Measurements from ENCODE around the gene WFS1.

- TF ChIP-seq, protein P1, sequence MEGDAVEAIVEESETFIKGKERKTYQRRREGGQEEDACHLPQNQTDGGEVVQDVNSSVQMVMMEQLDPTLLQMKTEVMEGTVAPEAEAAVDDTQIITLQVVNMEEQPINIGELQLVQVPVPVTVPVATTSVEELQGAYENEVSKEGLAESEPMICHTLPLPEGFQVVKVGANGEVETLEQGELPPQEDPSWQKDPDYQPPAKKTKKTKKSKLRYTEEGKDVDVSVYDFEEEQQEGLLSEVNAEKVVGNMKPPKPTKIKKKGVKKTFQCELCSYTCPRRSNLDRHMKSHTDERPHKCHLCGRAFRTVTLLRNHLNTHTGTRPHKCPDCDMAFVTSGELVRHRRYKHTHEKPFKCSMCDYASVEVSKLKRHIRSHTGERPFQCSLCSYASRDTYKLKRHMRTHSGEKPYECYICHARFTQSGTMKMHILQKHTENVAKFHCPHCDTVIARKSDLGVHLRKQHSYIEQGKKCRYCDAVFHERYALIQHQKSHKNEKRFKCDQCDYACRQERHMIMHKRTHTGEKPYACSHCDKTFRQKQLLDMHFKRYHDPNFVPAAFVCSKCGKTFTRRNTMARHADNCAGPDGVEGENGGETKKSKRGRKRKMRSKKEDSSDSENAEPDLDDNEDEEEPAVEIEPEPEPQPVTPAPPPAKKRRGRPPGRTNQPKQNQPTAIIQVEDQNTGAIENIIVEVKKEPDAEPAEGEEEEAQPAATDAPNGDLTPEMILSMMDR (IDR thresholded peaks at IDR 0.05), result no peak
- TF ChIP-seq CHD2 (IDR thresholded peaks at IDR 0.05; ENCODE audit: low read length, partially characterized antibody) (no peak), EP300 (IDR thresholded peaks at IDR 0.05; ENCODE audit: borderline replicate concordance in 1 of 2, low read depth in 1 of 2, low read length in 1 of 2) (no peak), POLR2AphosphoS5 (IDR thresholded peaks at IDR 0.05; ENCODE audit: low read depth, low read length) (no peak), TEAD4 (IDR thresholded peaks at IDR 0.05; ENCODE audit: borderline replicate concordance, insufficient read depth) (no peak), IRF3 (IDR thresholded peaks at IDR 0.05; ENCODE audit: low read depth, low read length) (no peak), GABPA (IDR thresholded peaks at IDR 0.05; ENCODE audit: low read depth) (no peak), SIN3A (IDR thresholded peaks at IDR 0.05; ENCODE audit: borderline replicate concordance, low read depth, low read length) (no peak), RAD21 (IDR thresholded peaks at IDR 0.05; ENCODE audit: low read length) (no peak)
- TF ChIP-seq, protein P2, sequence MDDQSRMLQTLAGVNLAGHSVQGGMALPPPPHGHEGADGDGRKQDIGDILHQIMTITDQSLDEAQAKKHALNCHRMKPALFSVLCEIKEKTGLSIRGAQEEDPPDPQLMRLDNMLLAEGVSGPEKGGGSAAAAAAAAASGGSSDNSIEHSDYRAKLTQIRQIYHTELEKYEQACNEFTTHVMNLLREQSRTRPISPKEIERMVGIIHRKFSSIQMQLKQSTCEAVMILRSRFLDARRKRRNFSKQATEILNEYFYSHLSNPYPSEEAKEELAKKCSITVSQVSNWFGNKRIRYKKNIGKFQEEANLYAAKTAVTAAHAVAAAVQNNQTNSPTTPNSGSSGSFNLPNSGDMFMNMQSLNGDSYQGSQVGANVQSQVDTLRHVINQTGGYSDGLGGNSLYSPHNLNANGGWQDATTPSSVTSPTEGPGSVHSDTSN (IDR thresholded peaks at IDR 0.05), result no peak
- TF ChIP-seq, protein P3, sequence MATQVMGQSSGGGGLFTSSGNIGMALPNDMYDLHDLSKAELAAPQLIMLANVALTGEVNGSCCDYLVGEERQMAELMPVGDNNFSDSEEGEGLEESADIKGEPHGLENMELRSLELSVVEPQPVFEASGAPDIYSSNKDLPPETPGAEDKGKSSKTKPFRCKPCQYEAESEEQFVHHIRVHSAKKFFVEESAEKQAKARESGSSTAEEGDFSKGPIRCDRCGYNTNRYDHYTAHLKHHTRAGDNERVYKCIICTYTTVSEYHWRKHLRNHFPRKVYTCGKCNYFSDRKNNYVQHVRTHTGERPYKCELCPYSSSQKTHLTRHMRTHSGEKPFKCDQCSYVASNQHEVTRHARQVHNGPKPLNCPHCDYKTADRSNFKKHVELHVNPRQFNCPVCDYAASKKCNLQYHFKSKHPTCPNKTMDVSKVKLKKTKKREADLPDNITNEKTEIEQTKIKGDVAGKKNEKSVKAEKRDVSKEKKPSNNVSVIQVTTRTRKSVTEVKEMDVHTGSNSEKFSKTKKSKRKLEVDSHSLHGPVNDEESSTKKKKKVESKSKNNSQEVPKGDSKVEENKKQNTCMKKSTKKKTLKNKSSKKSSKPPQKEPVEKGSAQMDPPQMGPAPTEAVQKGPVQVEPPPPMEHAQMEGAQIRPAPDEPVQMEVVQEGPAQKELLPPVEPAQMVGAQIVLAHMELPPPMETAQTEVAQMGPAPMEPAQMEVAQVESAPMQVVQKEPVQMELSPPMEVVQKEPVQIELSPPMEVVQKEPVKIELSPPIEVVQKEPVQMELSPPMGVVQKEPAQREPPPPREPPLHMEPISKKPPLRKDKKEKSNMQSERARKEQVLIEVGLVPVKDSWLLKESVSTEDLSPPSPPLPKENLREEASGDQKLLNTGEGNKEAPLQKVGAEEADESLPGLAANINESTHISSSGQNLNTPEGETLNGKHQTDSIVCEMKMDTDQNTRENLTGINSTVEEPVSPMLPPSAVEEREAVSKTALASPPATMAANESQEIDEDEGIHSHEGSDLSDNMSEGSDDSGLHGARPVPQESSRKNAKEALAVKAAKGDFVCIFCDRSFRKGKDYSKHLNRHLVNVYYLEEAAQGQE (IDR thresholded peaks at IDR 0.05; ENCODE audit: low read depth, low read length), result no peak
Observed at GRCh38 chr4:6248394-6248793, 21.3 kb upstream of the WFS1 start.
